DOHH2 (cell line): ENCODE data around the gene AHNAK.

Experiments
- CTCF ChIP-seq: fragments of 200-600 bp; sonication (generic); IDR thresholded peaks from one replicate; pipeline ENCODE4 v1.5.1; 2014; ENCODE audit warnings: antibody characterized with exemption, mild to moderate bottlenecking, low read depth, low read length; ENCODE audit not compliant: poor library complexity, severe bottlenecking
- EZH2phosphoT487 ChIP-seq: fragments of 200-600 bp; sonication (generic); IDR thresholded peaks from 2 replicates; pipeline ENCODE4 v1.6.1; 2017; ENCODE audit warnings: borderline replicate concordance, mild to moderate bottlenecking, antibody characterized with exemption, low read length, moderate library complexity, mixed read lengths

- no peak for TF ChIP-seq CTCF
- no peak for TF ChIP-seq EZH2phosphoT487
Measured at GRCh38 chr11:62575837-62576236, 29.2 kb upstream of the AHNAK start.
